K562 (cell line): Measurements from ENCODE around the gene TCEANC. TPM values are rescaled to one million over a fixed set of nuclear protein-coding genes. Genes with fewer than 3 reads are reported as not detected.

Experiments used
- CBFA2T3 ChIP-seq: fragments of 450-650 bp; IDR thresholded peaks from 2 replicates; pipeline ENCODE4 v1.6.1; 2017
- CEBPZ ChIP-seq: fragments of 150-350 bp; IDR thresholded peaks from 2 replicates; pipeline ENCODE4 v1.6.1; 2014; ENCODE audit warnings: low read depth, mild to moderate bottlenecking, low read length, borderline replicate concordance
- EHMT2 ChIP-seq: fragments of 450-650 bp; IDR thresholded peaks from 2 replicates; pipeline ENCODE4 v1.6.1; 2018; ENCODE audit warnings: antibody characterized with exemption
- L3MBTL2 ChIP-seq: fragments of 450-650 bp; IDR thresholded peaks from 2 replicates; pipeline ENCODE4 v1.6.1; 2016; ENCODE audit warnings: mild to moderate bottlenecking, moderate library complexity
- MTF1 ChIP-seq: fragments of 250-450 bp; sonication (Bioruptor Pico); IDR thresholded peaks from 2 replicates; pipeline ENCODE4 v1.9.0; 2021; ENCODE audit warnings: moderate library complexity, mild to moderate bottlenecking, inconsistent platforms, borderline replicate concordance
- NBN ChIP-seq: fragments of 450-650 bp; IDR thresholded peaks from 2 replicates; pipeline ENCODE4 v1.6.1; 2016; ENCODE audit warnings: low read depth, mild to moderate bottlenecking
- NONO ChIP-seq, 2 experiments: fragments of 200-400 bp in 1 of 2; fragments of 450-650 bp in 1 of 2; formaldehyde crosslinking in 1 of 2; IDR thresholded peaks; 2 replicates each; pipeline ENCODE4 v1.6.1; 2017; ENCODE audit warnings: low read depth in 2 of 2, mild to moderate bottlenecking in 2 of 2, moderate library complexity in 2 of 2, low read length in 1 of 2
- SMAD4 ChIP-seq: fragments of 250-450 bp; sonication (Bioruptor Pico); conservative IDR thresholded peaks from 2 replicates; pipeline ENCODE4 v1.8.0; 2021; ENCODE audit warnings: inconsistent platforms, mild to moderate bottlenecking, moderate library complexity
- STAT6 ChIP-seq: sonication (generic); formaldehyde crosslinking; IDR thresholded peaks from 2 replicates; pipeline ENCODE4 v1.8.1; 2023; ENCODE audit warnings: mild to moderate bottlenecking, missing genetic modification reagents
- TAF7 ChIP-seq: fragments of 450-650 bp; IDR thresholded peaks from 2 replicates; pipeline ENCODE4 v1.6.1; 2016; ENCODE audit warnings: missing genetic modification characterization, missing compliant biosample characterization
- TFE3 ChIP-seq: fragments of 450-650 bp; formaldehyde crosslinking; IDR thresholded peaks from 2 replicates; pipeline ENCODE4 v1.4.0; 2020; ENCODE audit warnings: mild to moderate bottlenecking, mixed read lengths
- YY1 ChIP-seq, 3 experiments: IDR thresholded peaks; 2 replicates each; pipeline ENCODE4 v1.6.1; 2011; ENCODE audit warnings: low read length in 2 of 3, mild to moderate bottlenecking in 2 of 3, moderate library complexity in 2 of 3, borderline replicate concordance in 1 of 3, control low read depth in 1 of 3, low read depth in 1 of 3; ENCODE audit not compliant: insufficient read depth in 3 of 3, insufficient replicate concordance in 2 of 3, control insufficient read depth in 1 of 3, insufficient read length in 1 of 3; ENCODE audit errors: extremely low read depth in 1 of 3
- ZC3H8 ChIP-seq: fragments of 450-650 bp; IDR thresholded peaks from 2 replicates; pipeline ENCODE4 v1.6.1; 2017
- ZNF143 ChIP-seq: sonication (generic); formaldehyde crosslinking; IDR thresholded peaks from 2 replicates; pipeline ENCODE4 v1.9.0; 2022; ENCODE audit warnings: mild to moderate bottlenecking, missing genetic modification reagents
- ZNF146 ChIP-seq: IDR thresholded peaks from one replicate; pipeline ENCODE4 v1.6.1; 2018; ENCODE audit warnings: missing compliant biosample characterization; ENCODE audit not compliant: unreplicated experiment
- polyA plus RNA-seq, 8 experiments: library from polyadenylated mRNA; depleted of rRNA in 4 of 8; stranded (reverse) in 5 of 8; unstranded in 3 of 8; fragments of >200 nt; fragmentation: Nextera tagmentation in 2 of 8; fragmentation: Illumina TruSeq in 1 of 8; extraction: Ambion mirVana in 2 of 8; extraction: Trizol in 1 of 8; gene quantifications; 2 replicates each; pipeline versions ENCODE4 v1.2.1 to v1.2.3, GENCODE V29; 2011 to 2014; ENCODE audit warnings: inconsistent platforms in 1 of 8, missing spikeins in 1 of 8
- total RNA-seq, 7 experiments: library from RNA; depleted of rRNA in 6 of 7; stranded (reverse); fragments of >200 nt in 6 of 7; fragmentation: Illumina TruSeq in 2 of 7; extraction: Trizol in 2 of 7; gene quantifications; 2 replicates each; pipeline versions ENCODE4 v1.2.1 to v1.2.3, GENCODE V29; 2011 to 2021; ENCODE audit warnings: low replicate concordance in 1 of 7

TCEANC gene
- total and polyA plus RNA-seq, 9 of the 15 experiments (the other 6 are each of a cell fraction or from before 2014, with no cell fraction given): 1.2 to 2.8 (median 2.0) TPM

GRCh38 chrX:13669246-13669737, 16.4 kb downstream of the TCEANC start (continued):
- peak; percentile 41 for TF ChIP-seq CBFA2T3
- TF ChIP-seq TFE3 (CRISPR knock-in tag): no peak
- TF ChIP-seq YY1 (IDR thresholded peaks at IDR 0.05; ENCODE audit: borderline replicate concordance in 1 of 3, control insufficient read depth in 1 of 3, extremely low read depth in 1 of 3, insufficient read depth in 3 of 3, insufficient read length in 1 of 3, insufficient replicate concordance in 2 of 3, low read depth in 1 of 3, low read length in 2 of 3): no peak
- TF ChIP-seq NBN: no peak
- no peak for TF ChIP-seq MTF1 (CRISPR knock-in tag)
- TF ChIP-seq ZNF143 (CRISPR knock-in tag): no peak
- 0 out of 2 replicates have a peak, but pooled peaks have one; percentile 24 for TF ChIP-seq EHMT2
- no peak for TF ChIP-seq TAF7 (tag)
- TF ChIP-seq ZC3H8: no peak
- TF ChIP-seq STAT6 (CRISPR knock-in tag): no peak
- no peak for TF ChIP-seq ZNF146
- TF ChIP-seq NONO (IDR thresholded peaks at IDR 0.05; ENCODE audit: low read depth in 2 of 2, low read length in 1 of 2): no peak
- no peak for TF ChIP-seq CEBPZ
- 0 out of 2 replicates have a peak, but pooled peaks have one; percentile 21 for TF ChIP-seq SMAD4
- TF ChIP-seq L3MBTL2: peak; percentile 60
